ENCODE data around the gene C1orf50. TPM values are rescaled to one million over a fixed set of nuclear protein-coding genes. Genes with fewer than 3 reads are reported as not detected.
A peak's percentile ranks its signal among the peaks of the same experiment; 100 is the strongest.

The C1orf50 gene
- total RNA-seq, 1 experiment from 2014 or later: 7.7 TPM

DNA sequence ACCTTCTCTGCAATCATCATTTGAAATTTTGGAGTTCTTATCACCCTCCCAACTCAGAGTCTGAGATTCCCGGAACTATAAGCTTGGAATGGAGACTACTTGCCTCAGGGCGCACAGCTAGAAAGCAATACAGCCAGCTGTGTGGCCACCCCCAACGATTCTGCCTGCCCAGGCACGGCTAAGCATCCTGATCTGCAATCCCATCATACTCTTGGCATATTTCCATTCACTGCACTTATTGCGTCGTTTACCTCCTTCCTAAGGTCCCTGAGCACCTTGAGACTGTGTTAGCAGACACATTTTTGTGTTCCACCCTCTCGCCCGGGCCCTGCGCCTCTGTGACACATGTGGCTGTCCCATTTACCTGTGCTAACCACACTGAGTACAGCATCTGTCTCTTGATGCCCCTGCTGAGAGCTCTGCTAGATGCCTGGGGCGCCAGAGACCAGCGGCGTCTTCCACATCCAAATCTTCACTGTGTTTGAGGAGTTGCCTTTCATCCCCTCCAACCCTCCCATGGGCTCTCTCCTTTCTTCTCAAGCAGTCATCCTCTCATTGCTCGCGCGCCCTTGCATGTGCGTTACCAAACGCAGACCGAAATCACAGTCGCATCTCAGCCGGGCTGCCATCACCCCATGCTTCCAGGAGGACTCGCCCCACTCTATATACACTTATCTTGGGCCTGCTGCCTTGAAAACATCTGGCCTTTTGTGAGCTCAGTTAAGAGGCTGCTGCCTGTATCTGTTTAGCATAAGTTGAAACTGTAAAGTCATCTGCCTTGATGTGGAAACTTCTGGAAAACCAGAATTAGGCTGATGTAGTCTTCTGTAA is 23.5 kb upstream of the C1orf50 start:
- Histone ChIP-seq H3K4ac (ENCODE audit: low read depth, low read length) (no peak overlapping the region), H3K9ac (ENCODE audit: extremely low read depth, insufficient read length, low read length) (no peak overlapping the region)
- TF ChIP-seq, protein P1, sequence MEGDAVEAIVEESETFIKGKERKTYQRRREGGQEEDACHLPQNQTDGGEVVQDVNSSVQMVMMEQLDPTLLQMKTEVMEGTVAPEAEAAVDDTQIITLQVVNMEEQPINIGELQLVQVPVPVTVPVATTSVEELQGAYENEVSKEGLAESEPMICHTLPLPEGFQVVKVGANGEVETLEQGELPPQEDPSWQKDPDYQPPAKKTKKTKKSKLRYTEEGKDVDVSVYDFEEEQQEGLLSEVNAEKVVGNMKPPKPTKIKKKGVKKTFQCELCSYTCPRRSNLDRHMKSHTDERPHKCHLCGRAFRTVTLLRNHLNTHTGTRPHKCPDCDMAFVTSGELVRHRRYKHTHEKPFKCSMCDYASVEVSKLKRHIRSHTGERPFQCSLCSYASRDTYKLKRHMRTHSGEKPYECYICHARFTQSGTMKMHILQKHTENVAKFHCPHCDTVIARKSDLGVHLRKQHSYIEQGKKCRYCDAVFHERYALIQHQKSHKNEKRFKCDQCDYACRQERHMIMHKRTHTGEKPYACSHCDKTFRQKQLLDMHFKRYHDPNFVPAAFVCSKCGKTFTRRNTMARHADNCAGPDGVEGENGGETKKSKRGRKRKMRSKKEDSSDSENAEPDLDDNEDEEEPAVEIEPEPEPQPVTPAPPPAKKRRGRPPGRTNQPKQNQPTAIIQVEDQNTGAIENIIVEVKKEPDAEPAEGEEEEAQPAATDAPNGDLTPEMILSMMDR (conservative IDR thresholded peaks at IDR 0.05): no peak

More for the DNA sequence above, 23.5 kb upstream of the C1orf50 start:
- H3K23ac ChIP-seq (ENCODE audit: insufficient read length, low read depth, low read length): no peak overlapping the region
- H3K14ac ChIP-seq (ENCODE audit: insufficient read depth, low read length): no peak overlapping the region
- no peaks in the 10 kb centered on the region for H3K27me3 ChIP-seq (ENCODE audit: insufficient read depth, low read length)
- no peak overlapping the region for H2BK5ac ChIP-seq (ENCODE audit: insufficient read length, low read length)
- no peaks in the 10 kb centered on the region for H3K79me1 ChIP-seq (ENCODE audit: insufficient read depth, low read depth, low read length, poor library complexity, severe bottlenecking)
- H4K8ac ChIP-seq (replicated peaks; ENCODE audit: insufficient read length, low read depth, low read length): no peak overlapping the region
- H3K4me2 ChIP-seq (ENCODE audit: insufficient read depth, insufficient read length, low read length): no peak overlapping the region
- H3K79me2 ChIP-seq (ENCODE audit: insufficient read depth, low read length): no peaks in the 10 kb centered on the region
- H3K36me3 Mint-ChIP-seq (ENCODE audit: insufficient read depth in 1 of 3, low read depth in 3 of 3): peaks cover 8 to 24% (median 24%) of the 10 kb centered on the region in 3 experiments; a peak in 6 of 7 replicates
- no peak overlapping the region for H4K5ac ChIP-seq (ENCODE audit: insufficient read length, low read depth, low read length)
- WGBS (ENCODE audit: extremely low coverage, insufficient read length, low lambda C conversion rate): no CpG with 5 or more reads among the region's 21 CpGs
- H3T11ph ChIP-seq (ENCODE audit: low read length): no peak overlapping the region
- H3K9me3 ChIP-seq (ENCODE audit: control insufficient read depth, low read depth, low read length): no peaks in the 10 kb centered on the region
- H2AK5ac ChIP-seq (ENCODE audit: insufficient read length, low read length): no peak overlapping the region
- H4K20me1 ChIP-seq (ENCODE audit: control insufficient read depth, insufficient read depth, insufficient read length): no peaks in the 10 kb centered on the region
- H3K18ac ChIP-seq (ENCODE audit: insufficient read length, low read depth, low read length): no peak overlapping the region
- H3K27ac ChIP-seq (ENCODE audit: insufficient read length, low read depth, low read length): no peak overlapping the region
- no peak overlapping the region for H2BK15ac ChIP-seq (ENCODE audit: low read depth, low read length)
- DNase-seq: peak; percentile 23
- no peaks in the 10 kb centered on the region for H3K23me2 ChIP-seq (ENCODE audit: insufficient read length, low read depth, low read length, poor library complexity, severe bottlenecking)
- H3K27ac Mint-ChIP-seq: peak overlapping the region in 1 of 3 experiments; percentile 50; a peak in 2 of 7 replicates
- no peak overlapping the region for H4K91ac ChIP-seq (ENCODE audit: insufficient read length, low read depth, low read length)
- no peak overlapping the region for H2BK120ac ChIP-seq (ENCODE audit: low read depth, low read length, poor library complexity, severe bottlenecking)
- H3K9me3 Mint-ChIP-seq: no peaks in the 10 kb centered on the region
- no peak overlapping the region for H2BK20ac ChIP-seq (ENCODE audit: low read depth, low read length, poor library complexity, severe bottlenecking)
- no peak overlapping the region for H2BK12ac ChIP-seq (ENCODE audit: insufficient read length, low read depth, low read length)
- no peaks in the 10 kb centered on the region; the same call in 1 of the 2 replicates for H3K27me3 Mint-ChIP-seq (ENCODE audit: low read depth)
- H3K4me3 Mint-ChIP-seq: no peak overlapping the region
- H3K56ac ChIP-seq (ENCODE audit: insufficient read length, low read depth, low read length): no peak overlapping the region
- H3K4me1 ChIP-seq (ENCODE audit: insufficient read depth, low read length): no peaks in the 10 kb centered on the region; the same call in 1 of the 2 replicates
- H3K4me1 Mint-ChIP-seq: peaks cover 43 to 45% of the 10 kb centered on the region in 2 experiments
- H2AFZ ChIP-seq (ENCODE audit: low read length): no peak overlapping the region
